GM21825 (cell line): Measurements from ENCODE around the gene NPTN.

ENCODE experiments used
- ATAC-seq: cut with Tn5 transposase; IDR thresholded peaks from one replicate; pipeline ENCODE4 v1.9.1; 2021; ENCODE audit warnings: mild to moderate bottlenecking, moderate library complexity; ENCODE audit not compliant: unreplicated experiment

Gene NPTN

GRCh38 chr15:73633991-73634495 lies 854 bp upstream of the NPTN start:
- no peak for ATAC-seq

DNA sequence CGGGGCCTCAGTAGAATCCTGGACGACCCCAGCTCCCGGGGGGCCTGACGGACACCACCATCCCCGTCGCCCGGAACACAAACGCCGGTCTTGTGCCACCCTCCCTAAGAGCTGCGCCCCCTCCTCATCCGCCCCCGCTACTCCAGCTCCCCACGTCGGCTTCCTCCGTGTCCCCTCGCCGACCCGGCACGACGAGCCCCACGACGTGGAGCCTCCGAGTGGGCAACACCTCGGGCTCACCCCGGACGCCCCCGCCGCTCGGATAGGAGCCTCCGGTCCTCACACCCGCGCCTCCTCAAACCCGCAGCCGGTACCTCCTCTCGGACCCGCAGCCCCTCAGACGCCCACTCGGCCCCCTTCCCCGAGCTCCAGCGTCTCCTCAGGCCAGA lies 525 bp downstream of the NPTN start:
- peak; percentile 3 for ATAC-seq

DNA sequence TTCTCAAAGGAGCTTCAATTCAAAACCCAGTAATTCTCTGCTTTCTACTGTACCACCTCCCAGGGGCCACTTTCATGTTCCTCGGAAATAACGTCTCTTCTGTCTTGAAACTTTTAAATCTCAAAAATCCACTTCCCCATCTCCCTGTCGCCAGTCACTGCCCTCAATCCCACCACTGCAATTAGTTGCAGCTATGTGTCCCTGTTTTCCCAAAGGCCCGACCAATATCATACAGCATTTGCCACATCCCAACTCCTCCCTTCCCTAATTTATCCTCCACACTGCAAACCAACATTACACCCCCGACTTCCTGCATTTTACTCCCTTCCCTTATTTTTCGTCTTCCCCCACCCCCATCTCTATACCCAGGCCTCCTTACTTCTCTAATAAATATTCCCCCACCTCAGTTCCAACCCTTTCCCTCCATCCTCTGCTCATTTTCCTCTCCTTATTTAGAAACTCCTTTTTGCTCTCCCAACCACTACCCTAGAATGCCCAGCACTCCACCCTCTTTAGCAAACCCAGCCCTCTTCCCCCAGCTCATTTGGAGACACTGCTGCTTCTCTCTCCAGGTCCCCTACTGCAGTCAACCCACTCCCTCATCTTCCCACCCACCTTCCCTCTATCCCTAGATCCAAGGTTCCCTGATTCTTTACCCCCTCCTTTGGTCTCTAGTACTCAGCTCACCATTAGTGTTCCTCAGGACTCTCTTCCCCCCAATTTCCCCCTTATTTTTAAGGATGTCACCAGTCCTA lies 1.1 kb downstream of the NPTN start:
- no peak for ATAC-seq

GRCh38 chr15:73630921-73631362 lies 2.2 kb downstream of the NPTN start:
- ATAC-seq = no peak

- no peak for ATAC-seq
These were observed 3.3 kb downstream of the NPTN start for GRCh38 chr15:73629798-73630429.

DNA sequence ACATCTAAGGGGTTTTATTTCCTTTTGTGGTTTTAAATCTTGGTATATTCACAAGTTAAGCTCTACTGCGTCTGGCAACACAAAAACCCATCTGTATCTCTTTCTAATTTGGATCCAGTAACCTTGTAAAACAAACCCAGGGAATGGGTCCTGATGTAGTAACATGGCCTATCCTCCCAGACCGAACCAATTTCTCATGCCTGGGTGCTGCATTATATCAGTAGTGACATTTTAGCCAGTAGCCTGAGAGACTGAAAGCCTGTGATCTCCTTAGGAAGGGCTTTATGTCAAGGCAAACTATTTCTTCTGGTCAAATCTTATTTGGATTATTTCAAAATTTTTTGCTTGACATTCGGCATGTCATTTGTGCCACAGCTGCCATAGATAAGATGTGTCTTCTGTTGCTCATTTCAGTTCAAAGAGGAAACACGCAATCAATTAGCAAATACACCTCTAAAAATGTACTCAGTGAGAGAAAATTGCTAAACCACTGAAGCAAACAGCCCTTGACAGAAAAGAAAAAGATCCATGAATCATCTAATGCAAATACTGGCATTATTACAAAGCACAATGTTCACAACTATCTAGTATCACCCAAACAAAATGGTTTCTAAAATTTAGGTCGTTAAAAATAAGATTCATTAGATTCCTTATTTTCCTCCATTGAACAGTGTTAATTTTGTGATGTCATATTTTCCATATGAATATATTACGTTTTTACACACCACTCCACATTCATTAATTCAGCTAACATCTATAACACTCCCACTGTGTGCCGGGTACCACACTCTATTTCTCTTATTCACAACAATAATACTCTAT lies 4.0 kb downstream of the NPTN start:
- ATAC-seq = no peak

DNA sequence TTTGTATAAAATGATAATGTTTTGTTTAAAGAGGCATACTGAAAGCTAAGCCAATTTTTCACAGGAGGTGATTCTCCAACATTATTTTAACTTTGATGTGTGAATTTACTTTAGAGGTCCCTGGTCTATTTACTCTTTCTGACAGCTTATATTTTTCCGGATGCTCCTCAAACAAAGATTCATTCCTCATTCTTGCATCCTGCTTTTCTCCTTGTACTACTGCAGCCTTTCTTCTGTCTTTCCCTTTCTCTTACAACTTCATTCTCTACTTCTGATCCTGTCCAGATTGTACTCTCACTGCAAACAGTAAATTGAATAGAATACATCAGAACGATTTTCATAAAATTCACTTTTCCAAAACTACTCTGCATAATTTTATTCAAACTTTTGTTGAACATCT lies 5.1 kb downstream of the NPTN start:
- no peak for ATAC-seq

DNA sequence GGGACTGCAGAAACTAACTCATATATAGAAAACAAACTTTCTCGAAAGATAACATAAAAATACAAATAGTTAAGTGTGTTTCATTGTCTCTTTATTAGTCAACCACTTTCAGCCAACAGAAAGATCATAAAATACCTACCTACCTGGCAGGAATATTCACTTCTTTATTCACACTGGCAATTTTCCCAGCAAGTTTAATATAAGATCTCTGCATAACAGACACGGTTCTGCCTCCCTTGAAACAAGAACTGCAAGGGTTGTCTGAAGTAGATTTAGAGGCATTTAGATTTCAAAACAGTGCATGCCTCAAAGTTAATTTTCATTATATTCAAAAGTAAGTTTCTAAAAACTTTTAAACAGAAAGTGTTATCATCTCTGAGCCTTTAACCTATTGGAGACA lies 7.1 kb downstream of the NPTN start:
- ATAC-seq = no peak

DNA sequence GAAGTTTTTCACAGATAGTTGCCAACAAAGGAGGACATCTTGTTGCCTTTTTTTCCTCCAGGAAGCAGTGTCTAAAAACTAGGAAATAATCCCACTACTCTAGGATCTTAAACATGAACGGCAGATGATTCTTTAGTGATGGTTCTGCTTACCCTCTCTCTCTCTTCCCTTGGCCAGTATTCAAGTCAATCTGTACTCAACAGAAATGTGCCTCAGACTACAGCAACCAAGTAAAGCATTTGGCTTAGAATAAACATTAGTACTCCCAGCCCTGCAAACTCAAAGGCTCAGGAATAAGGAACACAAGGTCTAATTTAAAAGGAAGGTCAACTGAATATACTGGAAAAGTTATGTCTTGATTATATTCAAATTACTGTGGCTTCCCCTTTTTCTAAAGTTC lies 8.7 kb downstream of the NPTN start:
- ATAC-seq = no peak

- ATAC-seq = no peak
These were observed 11.8 kb downstream of the NPTN start for GRCh38 chr15:73621286-73621826.

GRCh38 chr15:73620078-73620477 lies 13.1 kb downstream of the NPTN start:
- no peak for ATAC-seq

DNA sequence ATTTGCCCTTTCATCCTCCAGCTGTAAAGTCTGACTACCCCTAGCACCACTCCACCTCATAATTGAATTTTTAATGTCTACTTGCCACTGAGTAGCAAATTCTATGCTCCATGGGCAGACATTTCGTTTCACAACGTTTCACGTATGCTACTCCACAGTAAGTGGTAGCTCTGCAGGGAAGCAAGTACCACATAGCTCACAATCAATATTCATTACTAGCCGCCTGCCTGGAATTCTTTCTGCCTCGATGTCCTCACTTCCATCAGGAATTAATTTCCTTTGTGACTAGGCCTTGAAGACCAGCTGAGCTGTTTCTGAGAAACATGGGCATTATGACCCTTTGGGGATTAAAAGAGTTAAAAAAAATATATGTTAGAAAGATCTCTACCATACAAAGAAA lies 15.3 kb downstream of the NPTN start:
- no peak for ATAC-seq

- ATAC-seq = no peak
These were observed 15.8 kb downstream of the NPTN start for GRCh38 chr15:73617301-73617831.

DNA sequence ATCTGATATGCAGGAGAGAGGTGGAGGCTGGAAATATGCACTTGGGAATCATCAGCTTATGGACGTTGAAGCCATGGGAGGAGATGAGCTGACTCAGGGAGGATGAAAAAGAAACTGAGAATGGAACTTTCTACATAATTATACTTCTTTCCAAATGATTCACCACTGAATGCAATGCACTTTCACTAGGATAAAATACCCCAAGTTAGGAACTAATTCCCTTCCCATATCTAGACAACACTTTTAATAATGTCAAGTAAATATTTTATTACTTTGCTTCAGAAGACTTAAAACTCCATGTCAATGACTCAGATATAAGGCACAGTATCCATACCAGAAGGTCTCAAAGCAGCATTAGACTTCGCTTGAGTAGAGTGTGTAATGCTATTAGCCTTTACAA lies 24.2 kb downstream of the NPTN start:
- no peak for ATAC-seq

GRCh38 chr15:73608475-73608874 lies 24.7 kb downstream of the NPTN start:
- no peak for ATAC-seq

GRCh38 chr15:73607843-73608242 lies 25.3 kb downstream of the NPTN start:
- ATAC-seq = no peak

GRCh38 chr15:73607405-73607804 lies 25.8 kb downstream of the NPTN start:
- ATAC-seq = no peak

GRCh38 chr15:73605759-73606436 lies 27.3 kb downstream of the NPTN start:
- ATAC-seq = no peak

GRCh38 chr15:73604477-73604876 lies 28.7 kb downstream of the NPTN start:
- ATAC-seq = no peak

- no peak for ATAC-seq
These were observed 30.2 kb downstream of the NPTN start for GRCh38 chr15:73602992-73603391.

DNA sequence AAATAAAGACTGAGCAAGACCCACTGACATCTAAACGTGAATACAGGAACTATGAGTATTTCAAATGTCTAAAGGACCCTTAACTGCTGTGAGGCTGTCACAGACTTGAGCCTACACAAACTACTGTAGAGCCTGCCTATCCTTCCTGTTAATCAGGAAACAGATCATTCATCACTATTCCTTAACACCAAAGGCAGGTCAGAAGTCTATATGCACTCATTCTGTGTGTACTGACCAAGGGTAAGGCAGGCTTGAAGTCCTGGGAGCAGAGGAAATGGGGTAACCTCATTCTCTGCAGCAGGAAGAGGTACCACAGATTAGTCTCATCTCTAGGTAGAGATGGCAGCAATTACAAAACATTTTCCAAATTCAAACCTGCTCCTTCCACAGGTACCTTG lies 30.7 kb downstream of the NPTN start:
- ATAC-seq = no peak
